NCI-H526 (cell line): Measurements from ENCODE around the gene SYF2.
"Not testable (repeated sequence)": the region's sequence is repeated elsewhere in the genome, so short reads cannot be mapped to it uniquely, and the experiment has no call there.

Experiments
- DNase-seq, 2 experiments: peaks; one replicate each; lab custom pipeline; 2025; lab: John Stamatoyannopoulos, UW

SYF2 gene

GRCh38 chr1:25232027-25232865 lies at the start of gene SYF2:
Gene SYF2, minus strand, starts transcription at chr1:25232502. Its CDS starts 35 bp downstream, at chr1:25232467.
- DNase-seq: peak; percentile 89 to 94

GRCh38 chr1:25279693-25280111 lies 47.4 kb upstream of the SYF2 start:
- DNase-seq: not testable (repeated sequence)

- DNase-seq: not testable (repeated sequence)
Observed at GRCh38 chr1:25278790-25279189, 46.5 kb upstream of the SYF2 start.

- DNase-seq: not testable (repeated sequence)
Observed at GRCh38 chr1:25278358-25278757, 46.1 kb upstream of the SYF2 start.

- DNase-seq: not testable (repeated sequence)
Observed at GRCh38 chr1:25277295-25277694, 45.0 kb upstream of the SYF2 start.

- DNase-seq: not testable (repeated sequence)
Observed at GRCh38 chr1:25275648-25276047, 43.3 kb upstream of the SYF2 start.

GRCh38 chr1:25272238-25272637 lies 39.9 kb upstream of the SYF2 start, which contains the start of gene RHD:
Gene RHD, plus strand, starts transcription at chr1:25272509. Its CDS starts 39 bp downstream, at chr1:25272548.
- DNase-seq: not testable (repeated sequence)

GRCh38 chr1:25268143-25268760 lies 36.0 kb upstream of the SYF2 start:
- not testable (repeated sequence) for DNase-seq

- DNase-seq: peak; percentile 23 to 71
Observed at GRCh38 chr1:25267288-25268142, 35.2 kb upstream of the SYF2 start.

GRCh38 chr1:25266554-25267287 lies 34.4 kb upstream of the SYF2 start:
- peak in 1 of 2 experiments; percentile 26 for DNase-seq

- not testable (repeated sequence) for DNase-seq
Observed at GRCh38 chr1:25260336-25260735, 28.0 kb upstream of the SYF2 start.

GRCh38 chr1:25259813-25260212 lies 27.5 kb upstream of the SYF2 start:
- not testable (repeated sequence) for DNase-seq

- DNase-seq: no peak
Observed at GRCh38 chr1:25257196-25257595, 24.9 kb upstream of the SYF2 start.

- DNase-seq: no peak
Observed at GRCh38 chr1:25256578-25256965, 24.3 kb upstream of the SYF2 start.

GRCh38 chr1:25255706-25256577 lies 23.6 kb upstream of the SYF2 start:
- DNase-seq: no peak

- DNase-seq: no peak
Observed at GRCh38 chr1:25253911-25254310, 21.6 kb upstream of the SYF2 start.

GRCh38 chr1:25247829-25248754 lies 15.8 kb upstream of the SYF2 start:
- no peak for DNase-seq

GRCh38 chr1:25247024-25247828 lies 14.9 kb upstream of the SYF2 start, which contains the start of gene RSRP1:
Gene RSRP1, minus strand, starts transcription at chr1:25247454. Its CDS starts 491 bp downstream, at chr1:25246963.
- peak; percentile 97 to 99 for DNase-seq
